ENCODE data around the gene TBC1D5.

Gene TBC1D5

DNA sequence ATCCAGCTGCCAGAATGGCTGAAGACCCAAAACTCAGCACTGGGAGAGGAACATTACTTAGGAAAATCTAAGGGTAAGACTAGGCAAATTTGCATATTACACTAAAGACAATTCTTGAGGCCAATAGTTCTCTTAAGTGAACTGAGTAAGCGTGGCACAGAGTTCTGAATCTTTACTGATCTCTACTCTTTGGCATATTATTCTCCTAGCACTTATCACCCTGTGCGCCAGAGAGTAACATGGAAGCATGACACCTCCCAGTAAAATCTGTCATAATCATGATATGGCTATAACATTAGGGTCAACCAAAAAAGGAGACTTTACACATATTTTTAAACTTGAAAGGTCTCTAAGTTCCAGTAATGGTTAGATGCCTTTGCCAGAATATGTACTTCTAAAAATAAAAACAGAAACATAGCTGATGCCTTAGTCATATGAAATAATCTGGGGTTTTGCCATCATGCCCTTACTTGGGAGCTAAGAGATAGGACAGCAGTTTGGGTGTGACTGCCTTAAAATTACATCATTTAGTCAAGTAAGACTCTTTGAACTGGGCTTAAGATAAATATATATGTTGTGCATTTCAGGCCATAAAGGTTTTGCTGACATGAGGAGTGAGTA is 567.1 kb downstream of the TBC1D5 start:
- Histone ChIP-seq H3K4me1 (ENCODE audit: control insufficient read depth, insufficient read depth, low read length) (no peaks in the 10 kb centered on the region), H3K27me3 (ENCODE audit: control insufficient read depth, insufficient read depth, low read length) (no peaks in the 10 kb centered on the region), H3K36me3 (ENCODE audit: control insufficient read depth, insufficient read depth, low read length) (no peaks in the 10 kb centered on the region), H3K4me3 (ENCODE audit: low read length) (no peak overlapping the region), H3K9ac (ENCODE audit: low read length) (no peak overlapping the region), H3K9me3 (ENCODE audit: control insufficient read depth, low read length) (no peaks in the 10 kb centered on the region)

DNA sequence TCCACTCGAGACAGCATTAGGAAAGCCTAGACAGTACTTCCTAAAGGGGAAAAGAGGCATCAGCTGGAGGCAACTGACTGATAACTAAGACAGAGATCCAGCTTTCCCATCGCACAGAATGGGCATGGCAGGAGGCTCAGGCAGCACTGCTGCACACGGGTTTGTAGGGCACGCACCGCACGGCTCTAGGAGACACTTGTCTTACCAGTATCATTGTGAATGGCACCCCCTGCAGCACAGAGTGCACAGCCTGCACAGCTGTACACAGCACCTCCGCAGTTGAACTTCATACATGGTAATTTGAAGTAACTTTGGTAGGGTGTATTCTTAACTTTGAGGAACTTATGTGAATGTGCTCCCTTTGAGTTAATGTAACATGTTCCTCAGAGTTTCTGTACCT is 576.1 kb downstream of the TBC1D5 start:
- Histone ChIP-seq H3K9me3 (ENCODE audit: control insufficient read depth, low read length) (no peaks in the 10 kb centered on the region), H3K36me3 (ENCODE audit: control insufficient read depth, insufficient read depth, low read length) (no peaks in the 10 kb centered on the region), H3K4me1 (ENCODE audit: control insufficient read depth, insufficient read depth, low read length) (no peaks in the 10 kb centered on the region)

DNA sequence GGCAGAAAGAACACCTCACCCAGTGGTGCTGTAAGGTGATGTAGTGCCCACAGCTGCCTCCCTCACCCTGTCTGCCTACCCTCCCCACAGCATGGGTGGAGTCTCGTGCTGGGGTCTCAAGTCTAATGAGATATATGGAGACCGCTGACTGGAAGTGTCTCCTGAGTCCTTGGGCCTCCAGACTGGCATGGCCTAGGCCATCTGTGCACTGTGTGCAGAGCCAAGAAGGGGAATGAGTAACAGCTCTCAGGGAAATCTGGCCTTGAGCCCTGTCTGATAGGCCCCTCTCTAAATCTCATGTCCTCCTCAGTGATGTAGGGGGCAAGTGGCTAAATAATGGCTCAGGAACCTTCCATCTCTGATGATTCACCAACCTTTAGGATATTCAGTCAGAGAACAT is 580.3 kb downstream of the TBC1D5 start:
- Histone ChIP-seq H3K36me3 (ENCODE audit: control insufficient read depth, insufficient read depth, low read length) (peaks cover 5% of the 10 kb centered on the region), H3K9ac (ENCODE audit: low read length) (no peak overlapping the region), H3K4me1 (ENCODE audit: control insufficient read depth, insufficient read depth, low read length) (no peaks in the 10 kb centered on the region), H3K4me3 (ENCODE audit: low read length) (no peak overlapping the region), H3K27me3 (ENCODE audit: control insufficient read depth, insufficient read depth, low read length) (no peaks in the 10 kb centered on the region), H3K9me3 (ENCODE audit: control insufficient read depth, low read length) (no peaks in the 10 kb centered on the region)

More for the DNA sequence above, 576.1 kb downstream of the TBC1D5 start:
- Histone ChIP-seq H3K27me3 (ENCODE audit: control insufficient read depth, insufficient read depth, low read length) (no peaks in the 10 kb centered on the region), H3K9ac (ENCODE audit: low read length) (no peak overlapping the region), H3K4me3 (ENCODE audit: low read length) (no peak overlapping the region)

DNA sequence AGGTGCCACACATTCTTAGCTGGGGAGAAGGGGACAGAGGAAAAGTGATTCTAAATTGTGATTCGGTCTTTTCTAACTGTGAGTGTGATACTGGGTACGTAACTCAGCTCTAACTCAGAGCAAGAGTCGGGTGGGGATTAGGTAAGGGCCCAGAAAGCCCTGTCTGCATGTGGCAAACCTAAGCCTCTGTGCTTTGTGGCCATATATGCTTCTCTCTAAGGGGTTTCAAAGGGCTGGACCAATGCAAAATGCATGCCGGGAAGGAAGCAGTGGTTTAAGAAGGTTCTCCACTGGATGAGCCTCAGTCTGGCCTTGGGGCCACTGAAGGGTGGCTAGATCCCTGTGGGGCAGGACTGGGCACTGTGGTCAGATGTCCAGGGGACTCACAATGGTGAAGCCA is 581.8 kb downstream of the TBC1D5 start:
- no peak overlapping the region for H3K9ac ChIP-seq (ENCODE audit: low read length)
- H3K36me3 ChIP-seq (ENCODE audit: control insufficient read depth, insufficient read depth, low read length), result peaks cover 5% of the 10 kb centered on the region
- no peak overlapping the region for H3K4me3 ChIP-seq (ENCODE audit: low read length)
- H3K4me1 ChIP-seq (ENCODE audit: control insufficient read depth, insufficient read depth, low read length), result no peaks in the 10 kb centered on the region
- no peaks in the 10 kb centered on the region for H3K27me3 ChIP-seq (ENCODE audit: control insufficient read depth, insufficient read depth, low read length)
- H3K9me3 ChIP-seq (ENCODE audit: control insufficient read depth, low read length), result no peaks in the 10 kb centered on the region

DNA sequence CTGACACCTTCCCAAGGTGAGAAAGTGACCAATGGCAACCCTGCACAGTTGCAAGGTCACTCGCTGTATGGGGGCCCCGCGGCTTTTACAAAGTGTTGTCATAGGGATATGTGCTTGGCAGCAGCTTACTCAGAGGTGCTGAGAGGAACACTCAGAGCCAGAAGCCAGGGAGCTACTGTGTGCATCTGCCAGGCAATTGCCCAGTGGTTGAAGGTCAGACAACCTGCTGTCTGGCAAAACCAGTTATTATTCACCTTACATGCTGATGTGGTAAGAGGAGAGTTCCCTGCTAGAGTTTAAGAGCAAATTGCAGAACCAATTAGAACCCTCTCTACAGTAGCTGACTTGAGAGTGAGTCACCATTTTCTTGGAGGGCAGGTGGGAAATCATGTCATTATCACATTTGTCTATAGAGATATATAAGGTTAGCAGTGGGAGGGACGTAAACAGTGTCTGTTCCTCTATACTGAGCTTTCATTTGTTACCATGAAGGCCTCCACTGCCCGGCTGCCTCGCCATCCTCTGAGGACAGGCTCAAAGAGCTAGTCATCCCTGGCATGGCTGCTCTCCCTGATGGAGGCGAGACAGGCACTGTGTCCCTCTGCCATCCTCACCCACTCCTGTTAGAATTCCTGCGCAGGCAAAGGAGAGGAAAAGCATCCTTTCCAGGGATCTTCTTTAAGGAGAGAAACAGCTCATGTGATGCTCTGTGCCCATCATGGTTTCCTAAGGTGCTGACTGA is 583.3 kb downstream of the TBC1D5 start:
- H3K36me3 ChIP-seq (ENCODE audit: control insufficient read depth, insufficient read depth, low read length), result peaks cover 5% of the 10 kb centered on the region
- H3K27me3 ChIP-seq (ENCODE audit: control insufficient read depth, insufficient read depth, low read length), result no peaks in the 10 kb centered on the region
- no peaks in the 10 kb centered on the region for H3K4me1 ChIP-seq (ENCODE audit: control insufficient read depth, insufficient read depth, low read length)
- no peaks in the 10 kb centered on the region for H3K9me3 ChIP-seq (ENCODE audit: control insufficient read depth, low read length)
- no peak overlapping the region for H3K4me3 ChIP-seq (ENCODE audit: low read length)
- no peak overlapping the region for H3K9ac ChIP-seq (ENCODE audit: low read length)

DNA sequence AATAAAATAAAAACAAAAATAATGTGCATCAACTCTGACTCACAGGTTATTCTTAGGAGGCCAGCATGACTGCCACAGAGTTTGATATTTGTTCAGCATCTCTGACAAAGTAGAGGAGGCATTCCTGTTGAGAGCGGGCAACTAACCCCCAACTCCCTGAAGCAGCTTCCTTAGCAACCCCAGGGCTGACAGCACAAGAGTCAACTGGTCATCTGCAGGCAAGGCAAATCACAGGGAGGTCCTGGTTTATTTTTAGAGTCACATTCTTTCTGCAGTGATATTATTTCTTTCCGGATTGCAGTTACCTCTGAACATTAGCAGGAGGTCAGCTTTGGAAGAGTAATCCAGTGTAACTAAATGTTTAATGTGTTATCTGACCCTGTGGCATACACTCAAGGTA is 584.7 kb downstream of the TBC1D5 start:
- H3K36me3 ChIP-seq (ENCODE audit: control insufficient read depth, insufficient read depth, low read length), result peaks cover 5% of the 10 kb centered on the region

DNA sequence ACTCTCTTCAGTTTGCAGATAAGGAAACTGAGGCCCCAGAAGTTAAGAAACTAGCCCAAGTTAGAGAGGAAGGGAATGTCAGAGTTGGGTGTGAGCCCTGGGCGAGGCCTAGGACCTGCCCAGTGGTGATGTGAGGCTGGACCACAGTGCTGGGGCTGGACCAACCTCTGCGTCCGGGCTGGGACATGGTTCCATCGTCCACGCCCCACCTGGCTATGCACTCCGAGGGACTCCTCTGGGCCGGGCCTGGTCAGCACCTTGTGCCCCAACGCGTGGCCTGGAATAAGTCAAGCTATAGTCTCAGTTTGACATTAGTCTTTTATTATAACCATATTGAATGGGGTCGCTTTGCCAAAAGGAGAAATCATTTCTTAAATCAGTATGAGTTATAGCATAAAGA is 585.6 kb downstream of the TBC1D5 start:
- Histone ChIP-seq H3K36me3 (ENCODE audit: control insufficient read depth, insufficient read depth, low read length) (peaks cover 5% of the 10 kb centered on the region), H3K4me1 (ENCODE audit: control insufficient read depth, insufficient read depth, low read length) (no peaks in the 10 kb centered on the region), H3K9ac (ENCODE audit: low read length) (no peak overlapping the region)

More for the DNA sequence above, 584.7 kb downstream of the TBC1D5 start:
- Histone ChIP-seq H3K9ac (ENCODE audit: low read length) (no peak overlapping the region), H3K4me3 (ENCODE audit: low read length) (no peak overlapping the region), H3K27me3 (ENCODE audit: control insufficient read depth, insufficient read depth, low read length) (no peaks in the 10 kb centered on the region), H3K4me1 (ENCODE audit: control insufficient read depth, insufficient read depth, low read length) (no peaks in the 10 kb centered on the region), H3K9me3 (ENCODE audit: control insufficient read depth, low read length) (no peaks in the 10 kb centered on the region)

GRCh38 chr3:17155951-17156350 is 586.5 kb downstream of the TBC1D5 start:
- Histone ChIP-seq H3K9ac (ENCODE audit: low read length) (no peak overlapping the region), H3K27me3 (ENCODE audit: control insufficient read depth, insufficient read depth, low read length) (no peaks in the 10 kb centered on the region), H3K36me3 (ENCODE audit: control insufficient read depth, insufficient read depth, low read length) (peaks cover 5% of the 10 kb centered on the region), H3K4me1 (ENCODE audit: control insufficient read depth, insufficient read depth, low read length) (no peaks in the 10 kb centered on the region), H3K4me3 (ENCODE audit: low read length) (no peak overlapping the region), H3K9me3 (ENCODE audit: control insufficient read depth, low read length) (no peaks in the 10 kb centered on the region)

More for the DNA sequence above, 585.6 kb downstream of the TBC1D5 start:
- Histone ChIP-seq H3K9me3 (ENCODE audit: control insufficient read depth, low read length) (no peaks in the 10 kb centered on the region), H3K4me3 (ENCODE audit: low read length) (no peak overlapping the region), H3K27me3 (ENCODE audit: control insufficient read depth, insufficient read depth, low read length) (no peaks in the 10 kb centered on the region)

GRCh38 chr3:17154941-17155340 is 587.5 kb downstream of the TBC1D5 start:
- Histone ChIP-seq H3K4me3 (ENCODE audit: low read length) (no peak overlapping the region), H3K9ac (ENCODE audit: low read length) (no peak overlapping the region), H3K27me3 (ENCODE audit: control insufficient read depth, insufficient read depth, low read length) (no peaks in the 10 kb centered on the region), H3K36me3 (ENCODE audit: control insufficient read depth, insufficient read depth, low read length) (no peaks in the 10 kb centered on the region), H3K4me1 (ENCODE audit: control insufficient read depth, insufficient read depth, low read length) (no peaks in the 10 kb centered on the region), H3K9me3 (ENCODE audit: control insufficient read depth, low read length) (no peaks in the 10 kb centered on the region)

DNA sequence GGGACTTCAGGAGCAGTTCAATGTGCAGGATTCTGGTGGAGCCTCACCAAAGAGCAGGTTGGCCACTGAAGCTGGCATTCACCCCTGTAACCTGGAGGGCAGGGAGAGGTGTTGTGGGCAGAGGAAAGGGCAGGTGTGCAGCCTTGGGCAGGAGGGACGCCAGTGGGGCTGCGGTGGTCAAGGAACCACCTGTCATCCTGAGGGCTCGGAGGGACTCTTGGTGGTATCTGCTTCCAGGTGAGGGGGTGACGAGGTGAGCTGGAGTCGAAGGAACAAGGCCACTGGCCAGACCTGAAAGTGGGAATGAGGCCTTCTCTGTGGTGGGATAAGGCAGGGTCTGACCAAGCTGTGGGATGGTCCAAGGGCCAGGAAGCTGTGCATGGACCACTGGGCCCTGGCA is 588.2 kb downstream of the TBC1D5 start:
- Histone ChIP-seq H3K9me3 (ENCODE audit: control insufficient read depth, low read length) (no peaks in the 10 kb centered on the region), H3K27me3 (ENCODE audit: control insufficient read depth, insufficient read depth, low read length) (no peaks in the 10 kb centered on the region), H3K4me3 (ENCODE audit: low read length) (no peak overlapping the region), H3K36me3 (ENCODE audit: control insufficient read depth, insufficient read depth, low read length) (no peaks in the 10 kb centered on the region), H3K4me1 (ENCODE audit: control insufficient read depth, insufficient read depth, low read length) (no peaks in the 10 kb centered on the region), H3K9ac (ENCODE audit: low read length) (no peak overlapping the region)

- Histone ChIP-seq H3K4me1 (ENCODE audit: control insufficient read depth, insufficient read depth, low read length) (no peaks in the 10 kb centered on the region), H3K4me3 (ENCODE audit: low read length) (no peak overlapping the region), H3K27me3 (ENCODE audit: control insufficient read depth, insufficient read depth, low read length) (no peaks in the 10 kb centered on the region), H3K9ac (ENCODE audit: low read length) (no peak overlapping the region), H3K9me3 (ENCODE audit: control insufficient read depth, low read length) (no peaks in the 10 kb centered on the region), H3K36me3 (ENCODE audit: control insufficient read depth, insufficient read depth, low read length) (no peaks in the 10 kb centered on the region)
Observed at GRCh38 chr3:17153209-17153608, 589.2 kb downstream of the TBC1D5 start.

- Histone ChIP-seq H3K4me3 (ENCODE audit: low read length) (no peak overlapping the region), H3K4me1 (ENCODE audit: control insufficient read depth, insufficient read depth, low read length) (no peaks in the 10 kb centered on the region), H3K9me3 (ENCODE audit: control insufficient read depth, low read length) (no peaks in the 10 kb centered on the region), H3K27me3 (ENCODE audit: control insufficient read depth, insufficient read depth, low read length) (no peaks in the 10 kb centered on the region), H3K9ac (ENCODE audit: low read length) (no peak overlapping the region), H3K36me3 (ENCODE audit: control insufficient read depth, insufficient read depth, low read length) (no peaks in the 10 kb centered on the region)
Observed at GRCh38 chr3:17151598-17152373, 590.6 kb downstream of the TBC1D5 start.
